Astrocyte of the cerebellum (primary cell): ENCODE data around the gene HSD17B12.

ENCODE experiments used
- DNase-seq: peaks from one replicate; pipeline ENCODE4 v3.0.0-alpha.2; 2011; ENCODE audit warnings: low read depth
- H3K4me3 ChIP-seq: 2 replicates; pipeline ENCODE4 v1.5.1; 2011; ENCODE audit warnings: mild to moderate bottlenecking, low read depth, low read length, moderate library complexity
- CTCF ChIP-seq: IDR thresholded peaks from 2 replicates; pipeline ENCODE4 v1.5.1; 2012; ENCODE audit warnings: low read length, low read depth, moderate library complexity, mild to moderate bottlenecking; ENCODE audit errors: missing control alignments
- in situ Hi-C: cut with HindIII; loops from 2 replicates; pipeline ENCODE4 v1.10.0; 2017; ENCODE audit warnings: low sequenced_read_pairs

Gene HSD17B12

GRCh38 chr11:43687120-43687791 lies 6.7 kb downstream of the HSD17B12 start:
- in situ Hi-C loops, result no loop called here
- no peak overlapping the region for H3K4me3 ChIP-seq
- no peak for DNase-seq
- no peak for TF ChIP-seq CTCF

- H3K4me3 ChIP-seq, result no peak overlapping the region
- no peak for TF ChIP-seq CTCF
- DNase-seq, result no peak
- in situ Hi-C loops, result no loop called here
Observed at GRCh38 chr11:43688394-43688793, 7.9 kb downstream of the HSD17B12 start.

GRCh38 chr11:43689167-43689566 lies 8.6 kb downstream of the HSD17B12 start:
- no peak for TF ChIP-seq CTCF
- in situ Hi-C loops, result no loop called here
- H3K4me3 ChIP-seq, result no peak overlapping the region
- DNase-seq, result no peak

- in situ Hi-C loops, result no loop called here
- TF ChIP-seq CTCF, result no peak
- DNase-seq, result no peak
- H3K4me3 ChIP-seq, result no peak overlapping the region
Observed at GRCh38 chr11:43690929-43691725, 10.6 kb downstream of the HSD17B12 start.

GRCh38 chr11:43691806-43692205 lies 11.3 kb downstream of the HSD17B12 start:
- TF ChIP-seq CTCF, result no peak
- DNase-seq, result no peak
- in situ Hi-C loops, result no loop called here
- no peak overlapping the region for H3K4me3 ChIP-seq

- TF ChIP-seq CTCF, result no peak
- in situ Hi-C loops, result no loop called here
- no peak for DNase-seq
- no peak overlapping the region for H3K4me3 ChIP-seq
Observed at GRCh38 chr11:43693069-43693468, 12.5 kb downstream of the HSD17B12 start.
